Measurements from ENCODE around the gene MTOR.
"Not testable (repeated sequence)": the region's sequence is repeated elsewhere in the genome, so short reads cannot be mapped to it uniquely, and the experiment has no call there.

MTOR gene

DNA sequence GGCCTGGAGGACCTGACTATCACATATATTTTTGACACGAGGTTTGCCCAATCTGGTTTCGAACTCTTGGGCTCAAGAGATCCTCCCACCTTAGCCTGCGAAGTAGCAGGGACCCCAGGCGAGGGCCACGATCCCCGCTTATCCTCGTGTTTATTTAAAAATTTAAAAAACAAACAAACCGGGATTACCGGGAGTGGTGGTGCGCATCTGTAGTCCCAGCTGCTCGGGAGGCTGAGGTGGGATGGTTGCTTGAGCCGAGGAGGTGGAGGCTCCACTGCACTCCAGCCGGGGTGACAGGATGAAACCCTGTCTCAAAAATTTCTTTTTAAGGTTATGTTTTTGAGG, 162.2 kb downstream of the MTOR start:
- DNase-seq: no peak

DNA sequence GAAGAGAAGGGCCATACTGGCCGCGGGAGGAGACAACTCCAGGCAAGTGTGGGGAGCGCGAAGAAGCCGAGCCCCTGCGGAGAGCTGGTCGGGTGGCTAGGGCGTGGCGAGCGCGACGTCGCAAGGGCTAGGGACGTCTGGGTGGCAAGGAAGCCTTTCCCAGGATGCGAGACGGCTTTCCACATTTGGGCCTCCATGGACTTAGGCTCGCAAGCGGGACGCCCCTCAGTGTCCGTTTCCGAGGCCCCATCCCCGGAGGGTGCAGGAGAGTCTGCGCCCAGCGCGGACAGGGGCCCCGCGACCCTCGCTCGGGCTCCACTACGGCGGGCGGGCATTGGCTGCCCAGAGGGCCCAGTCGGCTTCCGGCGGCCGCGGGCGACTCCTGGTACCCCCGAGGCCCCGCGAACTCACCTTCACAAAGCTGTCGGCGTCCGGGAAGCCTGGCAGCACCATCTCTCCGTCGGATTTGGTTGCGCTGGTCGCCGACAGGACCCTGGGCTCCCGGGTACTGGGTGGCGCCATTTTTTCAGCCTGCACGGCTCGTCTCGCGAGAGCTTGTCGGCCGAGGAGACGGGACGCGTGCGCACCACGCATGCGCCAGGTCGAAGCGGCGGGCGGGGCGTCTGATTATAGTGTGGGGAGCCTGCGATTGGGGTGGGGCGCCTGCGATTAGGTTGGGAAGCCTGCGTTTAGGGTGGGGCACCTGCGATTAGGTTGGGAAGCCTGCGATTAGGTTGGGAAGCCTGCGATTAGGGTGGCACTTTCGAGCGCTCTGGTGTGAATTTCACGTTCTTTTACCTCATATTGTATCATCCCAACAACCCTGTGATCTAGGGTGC, 162.8 kb downstream of the MTOR start, which contains the start of gene EXOSC10:
Gene EXOSC10, minus strand, starts transcription at position 560 of the 839 bp plus-strand sequence. Its CDS starts 38 bp downstream, at position 522.
- peak; percentile 96 for DNase-seq

DNA sequence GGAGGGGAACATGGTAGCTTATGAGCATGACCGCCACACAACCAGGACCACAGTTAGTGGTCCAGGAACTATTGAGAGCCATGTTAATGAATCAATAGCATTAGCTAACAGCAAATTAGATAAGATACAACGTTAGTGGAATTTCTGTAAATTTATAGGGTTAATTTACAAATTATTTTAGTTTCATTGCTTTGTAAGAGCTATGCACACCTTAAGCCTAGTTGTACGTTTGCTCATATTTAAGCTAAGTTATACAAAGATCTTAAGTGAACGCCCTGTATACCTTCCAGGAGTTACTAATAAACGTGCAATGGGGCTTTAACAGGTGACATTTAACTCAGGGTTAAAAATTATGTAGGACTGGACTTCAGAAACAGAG, 163.4 kb downstream of the MTOR start:
- DNase-seq: no peak

DNA sequence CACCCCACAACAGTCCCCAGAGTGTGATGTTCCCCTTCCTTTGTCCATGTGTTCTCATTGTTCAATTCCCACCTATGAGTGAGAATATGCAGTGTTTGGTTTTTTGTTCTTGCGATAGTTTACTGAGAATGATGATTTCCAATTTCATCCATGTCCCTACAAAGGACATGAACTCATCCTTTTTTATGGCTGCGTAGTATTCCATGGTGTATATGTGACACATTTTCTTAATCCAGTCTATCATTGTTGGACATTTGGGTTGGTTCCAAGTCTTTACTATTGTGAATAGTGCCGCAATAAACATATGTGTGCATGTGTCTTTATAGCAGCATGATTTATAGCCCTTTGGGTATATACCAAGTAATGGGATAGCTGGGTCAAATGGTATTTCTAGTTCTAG, 178.6 kb downstream of the MTOR start:
- not testable (repeated sequence) for DNase-seq

DNA sequence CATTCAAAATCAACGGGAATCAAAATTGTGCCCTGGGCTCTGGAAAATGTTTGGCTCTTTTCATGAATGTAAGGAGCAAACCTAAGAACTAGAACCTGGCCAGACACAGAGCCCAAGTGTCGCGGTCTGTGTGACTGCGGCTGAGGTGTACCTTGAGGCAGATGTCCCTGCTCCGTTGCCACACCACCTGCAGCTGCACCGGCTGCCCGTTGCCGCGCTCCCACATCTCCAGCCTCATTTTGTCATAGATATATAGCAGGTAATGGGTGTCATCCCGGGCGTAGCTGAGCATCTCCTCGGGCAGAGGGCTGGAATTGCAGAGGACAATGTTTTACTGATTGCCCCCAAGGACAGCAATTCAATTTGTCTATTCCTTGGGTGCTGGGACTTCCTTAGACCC, 181.4 kb downstream of the MTOR start:
- DNase-seq: no peak

DNA sequence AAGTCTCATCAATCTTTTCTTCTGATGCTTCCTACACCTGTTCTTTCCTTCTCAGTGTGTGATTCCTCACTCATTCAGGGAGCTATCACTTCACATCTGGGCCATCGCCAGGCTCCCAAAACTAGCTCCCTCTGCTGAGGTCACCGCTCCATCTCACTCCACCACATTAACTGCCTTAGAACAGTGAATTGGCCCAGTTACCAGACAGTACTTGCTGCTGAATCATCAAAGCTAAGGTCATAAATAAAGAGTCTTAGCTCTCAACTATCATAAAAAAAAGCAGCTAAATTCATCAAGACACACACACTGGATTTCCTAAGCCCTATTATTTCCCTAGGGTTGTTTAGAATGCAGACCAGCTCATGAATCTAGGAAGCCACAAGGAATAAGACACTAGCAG, 183.7 kb downstream of the MTOR start:
- DNase-seq: no peak

DNA sequence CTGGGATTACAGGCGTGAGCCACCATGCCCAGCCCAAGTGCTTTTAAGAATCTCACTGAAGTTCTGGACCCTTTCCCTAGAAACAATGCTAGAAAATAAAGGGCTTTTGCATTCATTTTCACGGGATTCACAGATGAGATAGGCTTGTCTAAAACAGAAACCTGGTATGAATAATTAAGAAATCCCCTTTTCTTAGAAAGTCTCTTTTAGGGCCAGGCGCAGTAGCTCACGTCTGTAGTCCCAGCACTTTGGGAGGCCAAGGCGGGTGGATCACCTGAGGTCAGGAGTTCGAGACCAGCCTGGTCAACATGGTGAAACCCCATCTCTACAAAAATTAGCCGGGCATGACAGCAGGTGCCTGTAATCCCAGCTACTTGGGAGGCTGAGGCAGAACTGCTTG, 189.0 kb downstream of the MTOR start:
- DNase-seq: not testable (repeated sequence)

DNA sequence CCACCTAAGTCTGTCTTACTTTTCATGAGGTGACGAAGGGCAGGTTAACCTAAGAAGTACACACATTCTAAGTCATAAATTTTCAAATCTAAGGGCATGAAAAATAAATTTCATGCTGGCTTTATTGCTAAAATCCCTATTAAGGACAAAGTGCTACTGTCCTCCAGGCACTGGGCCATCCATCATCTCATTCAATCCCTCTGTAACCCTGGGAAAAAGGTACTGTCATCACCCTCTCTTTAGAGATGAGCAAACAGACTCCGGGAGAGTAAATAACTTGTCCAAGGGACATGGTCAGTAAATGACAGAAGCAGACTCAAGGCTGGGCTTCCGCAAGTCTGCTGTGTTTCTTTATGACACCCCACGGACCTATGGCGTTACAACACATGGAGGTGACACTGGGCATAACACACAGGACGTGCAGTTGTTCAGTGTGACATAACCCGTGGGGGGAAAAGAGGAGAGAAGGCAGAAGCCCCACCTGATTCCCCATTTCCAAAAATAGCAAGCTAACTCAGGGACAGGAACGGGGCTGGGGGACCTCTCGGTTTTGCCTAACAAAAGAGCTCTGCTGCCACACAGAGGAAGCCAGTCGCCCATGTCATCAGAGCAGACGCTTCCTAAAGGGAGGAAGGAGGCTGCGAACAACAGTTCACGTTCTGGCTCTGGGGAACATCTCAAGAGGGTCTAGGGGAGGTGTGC, 190.0 kb downstream of the MTOR start:
- no peak for DNase-seq

DNA sequence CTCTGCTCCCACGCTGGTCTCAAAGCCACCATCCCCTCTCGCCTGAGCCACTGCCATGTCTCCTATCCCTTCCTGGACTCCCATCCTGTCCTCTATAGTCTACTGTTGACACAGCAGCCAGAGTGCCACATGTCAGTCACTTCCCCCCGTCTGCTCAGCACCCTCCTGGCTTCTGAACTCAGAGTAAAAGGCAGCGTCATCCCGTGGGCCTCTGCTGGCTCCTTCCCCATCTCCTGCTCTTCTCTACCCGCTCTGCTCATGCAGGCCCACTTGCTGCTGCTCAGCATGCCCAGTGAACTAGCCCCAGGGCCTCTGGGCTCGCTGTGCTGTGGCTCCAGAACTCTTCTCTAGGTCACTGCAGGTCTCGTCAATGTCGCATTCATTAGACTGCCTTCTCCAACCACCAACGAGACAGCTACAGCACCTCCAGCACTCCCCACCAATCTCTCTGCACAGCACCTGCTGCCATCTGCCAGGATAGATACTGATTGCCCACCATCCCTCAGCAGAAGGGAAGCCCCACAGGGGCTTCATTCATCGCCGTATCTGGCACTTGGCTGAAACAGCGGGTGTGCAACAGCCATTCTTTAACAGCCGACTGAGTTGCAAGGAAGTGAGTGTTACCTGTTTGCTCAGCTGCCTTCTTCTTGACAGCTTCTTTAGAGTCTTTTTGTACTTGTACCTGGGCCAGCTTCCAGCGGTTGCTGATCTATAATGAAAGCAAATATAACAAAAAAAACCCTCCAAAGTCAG, 190.7 kb downstream of the MTOR start:
- DNase-seq: no peak

DNA sequence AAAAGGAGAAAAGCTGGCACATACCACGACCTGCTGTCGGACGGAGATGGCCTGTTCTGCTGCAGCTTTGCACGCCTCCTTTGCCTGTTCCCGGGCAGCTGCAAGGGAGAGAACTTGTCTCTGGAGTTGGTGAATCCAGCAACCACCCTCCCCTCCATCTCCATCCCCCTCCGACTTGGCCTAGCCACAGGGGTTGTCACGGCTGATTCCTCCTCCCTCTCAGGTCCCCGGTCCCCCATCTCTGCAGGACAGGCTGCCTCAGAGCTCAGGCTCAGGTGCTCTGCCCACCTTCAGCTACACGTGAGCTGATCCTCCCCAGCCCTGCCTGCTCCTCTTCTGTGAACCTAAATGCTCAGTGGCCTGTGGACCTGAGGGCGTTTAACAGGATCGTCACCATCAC, 191.5 kb downstream of the MTOR start:
- DNase-seq: no peak

DNA sequence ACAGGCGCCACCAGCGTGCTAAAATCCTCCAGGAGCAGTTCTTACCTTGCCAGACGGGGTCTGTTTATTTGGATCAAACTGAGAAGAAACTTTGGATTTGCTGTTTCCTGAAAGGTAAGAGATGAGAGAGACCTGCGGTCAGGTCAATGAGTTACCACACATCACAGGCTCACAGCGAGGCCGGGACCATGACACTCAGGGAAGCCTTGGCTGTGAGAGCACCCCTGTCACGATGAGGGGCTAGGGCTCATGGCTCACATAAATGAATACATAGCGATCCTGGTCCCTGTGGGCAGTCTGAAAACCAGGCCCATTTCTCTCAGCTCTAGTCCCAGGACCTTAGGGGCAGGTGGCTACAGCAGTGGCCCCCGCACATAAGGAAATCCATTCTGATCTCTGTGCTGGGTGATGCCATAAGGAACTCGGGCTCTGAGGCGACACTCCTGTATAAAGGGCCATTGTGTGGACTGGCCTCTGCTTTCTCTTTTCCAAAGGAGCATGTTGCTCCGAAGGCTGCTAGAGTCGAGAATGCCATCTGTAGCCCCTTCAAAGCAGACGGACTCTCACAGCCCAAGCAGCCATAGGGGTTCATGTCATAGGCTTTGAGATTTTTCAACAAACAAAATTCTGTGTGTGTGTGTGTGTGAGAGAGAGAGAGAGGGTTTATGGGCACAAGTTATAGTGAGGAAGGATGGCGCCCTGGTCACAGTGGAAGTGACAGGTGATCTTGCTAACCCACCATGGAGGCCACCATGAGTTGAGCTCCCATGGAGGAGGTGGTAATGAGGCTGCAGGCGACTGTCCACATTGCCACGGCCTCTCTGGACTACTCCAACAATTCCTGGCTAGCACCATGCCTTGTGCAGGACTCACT, 193.5 kb downstream of the MTOR start:
- DNase-seq: no peak

DNA sequence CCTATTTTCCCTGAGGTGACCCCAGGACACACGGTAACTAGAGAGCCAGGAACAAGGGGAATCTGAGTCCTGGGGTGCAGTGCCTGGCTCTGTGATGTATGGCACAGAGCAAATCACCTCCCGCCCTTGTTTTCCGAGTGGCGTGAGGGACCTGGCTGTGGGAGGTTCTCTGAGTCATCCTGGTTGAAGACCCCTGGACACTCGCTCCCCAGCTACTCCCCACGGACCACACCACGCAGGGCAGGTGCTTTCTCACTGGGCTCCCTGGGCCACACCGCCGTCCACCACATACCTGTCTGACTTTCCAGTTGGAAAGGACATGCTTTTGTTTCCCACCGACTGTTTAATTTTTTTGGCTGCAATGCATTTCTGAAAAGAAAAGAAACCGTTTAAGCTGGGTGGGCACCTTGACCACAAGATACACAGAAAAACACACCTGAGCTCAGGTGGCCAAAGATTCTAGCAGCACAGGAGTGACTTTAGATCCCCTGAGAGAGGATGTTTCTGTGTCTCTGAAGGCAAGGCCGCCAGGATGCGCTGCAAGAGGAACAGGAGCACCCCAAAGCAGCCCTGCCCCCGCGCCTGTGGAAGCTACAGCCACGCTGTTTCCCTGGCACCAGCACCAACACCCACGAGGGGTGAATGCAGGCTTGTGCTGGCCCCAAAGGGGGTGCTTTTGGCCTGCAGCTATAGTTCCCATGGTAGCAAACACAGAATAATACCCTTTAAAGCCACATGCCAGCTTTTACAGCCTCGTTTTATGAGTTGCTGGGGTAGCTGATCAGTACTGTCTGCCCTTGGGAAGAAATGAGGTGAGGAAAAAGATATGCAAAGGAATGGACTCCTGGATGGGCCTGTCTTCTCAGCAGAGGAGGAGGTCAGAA, 194.4 kb downstream of the MTOR start:
- no peak for DNase-seq

DNA sequence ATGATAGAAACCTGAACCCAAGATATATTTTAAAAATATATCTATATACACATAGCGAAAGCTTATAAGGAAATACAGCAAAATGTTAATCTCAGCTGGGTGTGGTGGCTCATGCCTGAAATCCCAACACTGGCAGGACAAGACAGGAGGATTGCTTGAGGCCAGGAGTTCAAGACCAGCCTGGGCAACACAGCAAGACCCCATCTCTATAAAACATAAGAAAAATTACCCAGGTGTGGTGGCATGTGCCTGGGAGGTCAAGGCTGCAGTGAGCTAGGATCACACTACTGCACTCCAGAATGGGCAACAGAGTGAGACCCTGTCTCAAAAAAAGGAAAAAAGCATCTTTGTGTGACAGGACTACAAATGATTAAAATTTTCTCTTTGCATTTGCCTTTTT, 196.6 kb downstream of the MTOR start:
- DNase-seq: no peak

DNA sequence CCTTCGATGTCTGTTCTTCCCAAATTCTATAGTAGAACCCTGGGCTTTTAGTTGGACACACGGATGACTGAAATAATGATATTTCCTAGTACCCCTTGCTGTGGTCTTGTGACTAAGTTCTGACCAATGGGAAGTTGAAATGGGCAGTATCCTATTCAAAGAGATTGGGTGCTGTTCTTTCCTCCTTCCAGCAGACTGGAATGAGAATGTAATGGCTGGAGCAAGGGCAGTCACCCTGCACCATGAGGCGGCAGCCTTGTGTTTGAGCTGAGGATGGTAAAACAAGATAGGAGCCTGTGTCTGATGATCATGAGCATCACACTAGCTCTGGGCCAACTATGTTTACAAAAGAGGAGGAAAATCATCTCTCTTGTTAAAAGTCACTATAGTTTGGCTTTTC, 197.4 kb downstream of the MTOR start:
- no peak for DNase-seq

DNA sequence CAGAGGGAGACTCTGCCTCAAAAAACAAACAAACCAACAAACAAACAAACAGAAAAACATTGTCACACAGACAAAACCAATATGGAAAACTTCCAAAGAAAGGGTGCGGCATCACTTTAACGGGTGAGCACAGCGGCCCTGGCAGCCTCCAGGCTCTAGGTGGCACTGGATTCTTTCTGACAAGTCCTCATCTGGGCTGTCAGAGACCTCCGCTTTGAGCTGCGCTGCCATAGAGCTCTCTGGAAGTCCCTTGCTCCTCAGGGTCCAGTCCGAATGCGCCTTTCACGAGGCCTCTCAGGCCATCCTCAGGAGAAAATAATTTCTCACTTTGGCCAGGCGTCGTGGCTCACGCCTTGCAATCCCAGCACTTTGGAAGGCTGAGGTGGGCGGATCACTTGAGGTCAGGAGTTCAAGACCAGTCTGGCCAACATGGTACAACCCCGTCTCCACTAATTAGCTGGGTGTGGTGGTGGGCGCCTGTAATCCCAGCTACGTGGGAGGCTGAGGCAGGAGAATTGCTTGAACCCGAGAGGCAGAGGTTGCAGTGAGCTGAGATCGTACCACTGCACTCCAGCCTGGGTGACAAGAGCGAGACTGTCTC, 198.3 kb downstream of the MTOR start:
- not testable (repeated sequence) for DNase-seq

DNA sequence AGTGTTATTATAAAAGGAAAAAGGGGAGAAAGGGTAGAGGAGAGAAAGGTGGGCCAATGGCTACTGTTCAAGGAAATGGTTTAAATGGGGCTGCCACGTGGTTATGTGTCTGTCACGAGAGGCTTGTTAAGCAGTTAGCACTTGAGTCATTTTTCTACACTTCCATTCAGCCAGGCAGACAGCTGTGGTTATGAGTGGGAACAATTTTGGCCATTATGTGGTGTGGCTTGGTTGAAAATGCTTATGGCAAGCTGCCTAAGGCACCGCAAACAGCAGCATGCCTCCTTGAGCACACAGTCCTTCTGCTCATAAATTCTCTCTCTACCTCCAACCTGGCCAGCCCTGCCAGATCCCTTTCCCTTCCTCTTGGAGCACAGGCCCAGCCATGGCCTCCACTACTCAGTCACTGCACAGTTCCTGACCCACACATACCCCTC, 199.4 kb downstream of the MTOR start:
- peak; percentile 24 for DNase-seq

DNA sequence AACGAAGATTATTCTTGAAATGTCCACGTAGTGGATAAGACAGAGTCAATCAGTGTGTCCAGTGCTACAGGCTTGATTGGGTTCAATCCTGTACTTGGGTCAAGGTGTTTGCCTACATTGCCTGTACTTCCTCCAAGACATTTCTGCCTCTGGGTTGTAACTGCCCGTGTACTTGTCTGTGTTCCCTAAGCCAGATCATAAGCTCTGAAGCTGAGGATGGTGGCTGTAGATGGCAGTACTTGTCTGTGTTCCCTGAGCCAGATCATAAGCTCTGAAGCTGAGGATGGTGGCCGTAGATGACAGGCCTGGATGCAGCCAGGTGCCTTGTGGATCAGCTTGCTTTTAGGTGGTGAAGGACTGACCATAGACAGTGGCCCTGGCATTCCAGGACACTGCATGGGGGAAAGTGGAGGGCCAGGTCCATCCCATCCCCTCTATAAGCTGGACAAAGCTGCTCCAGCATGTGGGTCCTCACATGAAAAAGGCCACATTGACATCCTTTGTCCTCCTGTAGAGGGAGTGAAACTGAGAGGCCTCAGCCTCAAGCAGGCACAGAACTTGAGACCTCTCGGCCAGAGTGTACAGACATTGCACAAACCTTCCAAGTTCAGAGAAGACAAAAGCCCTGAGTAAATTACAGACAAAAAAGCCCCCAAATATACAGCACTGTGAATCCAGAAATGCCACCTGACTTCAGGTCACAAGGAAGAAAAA, 200.5 kb downstream of the MTOR start:
- no peak for DNase-seq

DNA sequence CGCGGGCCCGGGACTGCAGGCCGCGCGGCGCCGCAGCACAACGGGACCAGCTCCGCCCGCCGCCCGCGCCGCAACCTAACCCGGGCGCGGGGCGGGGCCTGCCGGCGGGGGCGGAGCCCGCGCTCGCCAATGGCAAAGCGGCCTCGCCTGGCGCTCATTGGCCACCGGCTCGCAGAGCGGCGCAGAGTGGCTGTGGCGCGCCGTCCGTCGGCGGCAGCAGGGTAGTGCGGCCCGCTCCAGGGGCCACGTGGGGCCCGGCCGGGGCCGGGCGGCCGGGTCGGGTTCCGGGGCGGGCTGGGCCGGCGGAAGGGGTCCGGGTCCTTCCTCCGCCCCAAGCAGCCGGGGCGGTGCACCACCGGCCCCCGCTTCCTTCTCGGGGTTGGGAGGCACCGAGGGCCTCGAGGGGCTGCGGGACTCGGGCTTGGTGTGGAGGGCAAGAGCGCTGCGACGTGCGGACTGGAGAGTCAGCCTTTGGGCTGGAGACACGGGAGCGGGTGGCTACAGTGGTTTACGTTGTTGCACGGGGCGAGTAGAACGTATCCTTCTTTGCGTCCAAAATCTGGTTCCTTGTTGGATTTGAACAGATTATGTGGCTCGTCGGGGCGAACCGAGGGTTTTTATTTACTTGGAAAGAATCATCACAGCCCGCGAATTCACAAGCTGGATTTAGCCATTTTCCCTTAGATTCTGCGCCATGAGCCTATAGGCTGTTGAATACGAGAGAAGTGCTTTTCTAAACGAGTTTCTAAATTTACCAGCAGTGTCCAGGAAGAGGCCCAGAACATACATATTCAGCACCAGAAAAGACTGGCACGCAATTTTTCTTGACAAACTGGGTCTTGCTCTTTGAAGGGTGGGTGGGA, 202.2 kb downstream of the MTOR start, which contains the start of gene SRM:
Gene SRM, minus strand, starts transcription at position 51 of the 863 bp plus-strand sequence. CDS start 75 bp downstream, outside the sequence.
- DNase-seq: peak; percentile 92
